HepG2 (cell line): Measurements from ENCODE around the gene ZNRD2. TPM values are rescaled to one million over a fixed set of nuclear protein-coding genes. Genes with fewer than 3 reads are reported as not detected.
A peak's percentile ranks its signal among the peaks of the same experiment; 100 is the strongest.

Experiments
- ARNTL ChIP-seq: sonication (generic); formaldehyde crosslinking; IDR thresholded peaks from 2 replicates; pipeline ENCODE4 v1.4.0; 2020; ENCODE audit warnings: mild to moderate bottlenecking, missing genetic modification reagents
- BATF2 ChIP-seq: sonication (generic); formaldehyde crosslinking; IDR thresholded peaks from 2 replicates; pipeline ENCODE4 v1.8.0; 2022; ENCODE audit warnings: mild to moderate bottlenecking, missing genetic modification reagents, moderate library complexity
- CREBL2 ChIP-seq: sonication (generic); formaldehyde crosslinking; IDR thresholded peaks from 2 replicates; pipeline ENCODE4 v1.8.1; 2023; ENCODE audit warnings: missing genetic modification reagents, mild to moderate bottlenecking, borderline replicate concordance
- EP300 ChIP-seq, 3 experiments: sonication (generic) in 1 of 3; formaldehyde crosslinking in 1 of 3; IDR thresholded peaks; 2 replicates each; pipeline versions ENCODE4 v1.5.1 to v1.6.1; 2011 to 2020; ENCODE audit warnings: low read depth in 2 of 3, low read length in 2 of 3, borderline replicate concordance in 1 of 3, improper control_type of control experiment in 1 of 3, mild to moderate bottlenecking in 1 of 3, missing genetic modification reagents in 1 of 3, moderate library complexity in 1 of 3
- HDAC1 ChIP-seq: sonication (generic); formaldehyde crosslinking; IDR thresholded peaks from 2 replicates; pipeline ENCODE4 v1.5.1; 2020; ENCODE audit warnings: mild to moderate bottlenecking, missing genetic modification reagents
- HMGXB4 ChIP-seq, 2 experiments: sonication (generic) in 1 of 2; formaldehyde crosslinking in 1 of 2; IDR thresholded peaks; 2 replicates each; pipeline versions ENCODE4 v1.4.0 to v1.6.1; 2018 to 2020; ENCODE audit warnings: missing genetic modification reagents in 2 of 2, borderline replicate concordance in 1 of 2, low read depth in 1 of 2, mild to moderate bottlenecking in 1 of 2, missing biosample characterization in 1 of 2
- IKZF5 ChIP-seq: IDR thresholded peaks from 2 replicates; pipeline ENCODE4 v1.6.1; 2018; ENCODE audit warnings: missing genetic modification reagents, mild to moderate bottlenecking, missing compliant biosample characterization
- NCOA5 ChIP-seq: sonication (generic); formaldehyde crosslinking; IDR thresholded peaks from 2 replicates; pipeline ENCODE4 v1.4.0; 2020; ENCODE audit warnings: missing genetic modification reagents
- RARA ChIP-seq: IDR thresholded peaks from 2 replicates; pipeline ENCODE4 v1.6.1; 2016; ENCODE audit warnings: missing genetic modification reagents, missing compliant biosample characterization
- SRSF1 ChIP-seq: fragments of 200-400 bp; formaldehyde crosslinking; optimal IDR thresholded peaks from 2 replicates; pipeline ENCODE3; 2017; ENCODE audit warnings: mild to moderate bottlenecking, low read depth, low read length, moderate library complexity
- ZBTB39 ChIP-seq: sonication (generic); formaldehyde crosslinking; IDR thresholded peaks from 2 replicates; pipeline ENCODE4 v1.5.0; 2020; ENCODE audit warnings: missing genetic modification reagents
- ZNF430 ChIP-seq: sonication (generic); formaldehyde crosslinking; IDR thresholded peaks from 2 replicates; pipeline ENCODE4 v1.9.0; 2021; ENCODE audit warnings: mild to moderate bottlenecking, missing genetic modification reagents
- ZNF484 ChIP-seq: sonication (generic); formaldehyde crosslinking; IDR thresholded peaks from 2 replicates; pipeline ENCODE4 v1.5.1; 2020; ENCODE audit warnings: mild to moderate bottlenecking, low read depth, missing genetic modification reagents, borderline replicate concordance
- polyA plus RNA-seq, 8 experiments: library from polyadenylated mRNA; depleted of rRNA in 3 of 8; stranded (reverse) in 7 of 8; unstranded in 1 of 8; fragments of >200 nt; fragmentation: Illumina TruSeq in 4 of 8; extraction: Trizol in 4 of 8; gene quantifications; 2 replicates each; pipeline versions ENCODE4 v1.2.1 to v1.2.3, GENCODE V29; 2011 to 2016; ENCODE audit warnings: low read depth in 4 of 8, missing spikeins in 1 of 8, mixed read lengths in 1 of 8; ENCODE audit not compliant: insufficient read depth in 1 of 8
- total RNA-seq, 5 experiments: library from RNA; depleted of rRNA; stranded (reverse); fragments of >200 nt; fragmentation: Illumina TruSeq; extraction: Trizol; gene quantifications; 2 replicates each; pipeline ENCODE4 v1.2.3, GENCODE V29; 2016; ENCODE audit warnings: low read depth in 1 of 5
- TF ChIP-seq, protein P1 (sequence below): sonication (generic); formaldehyde crosslinking; IDR thresholded peaks from 2 replicates; pipeline ENCODE4 v1.9.0; 2021; ENCODE audit warnings: mild to moderate bottlenecking, missing genetic modification reagents

The ZNRD2 gene
- total and polyA plus RNA-seq, 2 of the 13 experiments (the other 11 are each of a cell fraction or from before 2014, with no cell fraction given): 29.2 to 34.0 TPM

GRCh38 chr11:65551572-65552387, 18.5 kb upstream of the ZNRD2 start (continued):
- TF ChIP-seq, protein P1, sequence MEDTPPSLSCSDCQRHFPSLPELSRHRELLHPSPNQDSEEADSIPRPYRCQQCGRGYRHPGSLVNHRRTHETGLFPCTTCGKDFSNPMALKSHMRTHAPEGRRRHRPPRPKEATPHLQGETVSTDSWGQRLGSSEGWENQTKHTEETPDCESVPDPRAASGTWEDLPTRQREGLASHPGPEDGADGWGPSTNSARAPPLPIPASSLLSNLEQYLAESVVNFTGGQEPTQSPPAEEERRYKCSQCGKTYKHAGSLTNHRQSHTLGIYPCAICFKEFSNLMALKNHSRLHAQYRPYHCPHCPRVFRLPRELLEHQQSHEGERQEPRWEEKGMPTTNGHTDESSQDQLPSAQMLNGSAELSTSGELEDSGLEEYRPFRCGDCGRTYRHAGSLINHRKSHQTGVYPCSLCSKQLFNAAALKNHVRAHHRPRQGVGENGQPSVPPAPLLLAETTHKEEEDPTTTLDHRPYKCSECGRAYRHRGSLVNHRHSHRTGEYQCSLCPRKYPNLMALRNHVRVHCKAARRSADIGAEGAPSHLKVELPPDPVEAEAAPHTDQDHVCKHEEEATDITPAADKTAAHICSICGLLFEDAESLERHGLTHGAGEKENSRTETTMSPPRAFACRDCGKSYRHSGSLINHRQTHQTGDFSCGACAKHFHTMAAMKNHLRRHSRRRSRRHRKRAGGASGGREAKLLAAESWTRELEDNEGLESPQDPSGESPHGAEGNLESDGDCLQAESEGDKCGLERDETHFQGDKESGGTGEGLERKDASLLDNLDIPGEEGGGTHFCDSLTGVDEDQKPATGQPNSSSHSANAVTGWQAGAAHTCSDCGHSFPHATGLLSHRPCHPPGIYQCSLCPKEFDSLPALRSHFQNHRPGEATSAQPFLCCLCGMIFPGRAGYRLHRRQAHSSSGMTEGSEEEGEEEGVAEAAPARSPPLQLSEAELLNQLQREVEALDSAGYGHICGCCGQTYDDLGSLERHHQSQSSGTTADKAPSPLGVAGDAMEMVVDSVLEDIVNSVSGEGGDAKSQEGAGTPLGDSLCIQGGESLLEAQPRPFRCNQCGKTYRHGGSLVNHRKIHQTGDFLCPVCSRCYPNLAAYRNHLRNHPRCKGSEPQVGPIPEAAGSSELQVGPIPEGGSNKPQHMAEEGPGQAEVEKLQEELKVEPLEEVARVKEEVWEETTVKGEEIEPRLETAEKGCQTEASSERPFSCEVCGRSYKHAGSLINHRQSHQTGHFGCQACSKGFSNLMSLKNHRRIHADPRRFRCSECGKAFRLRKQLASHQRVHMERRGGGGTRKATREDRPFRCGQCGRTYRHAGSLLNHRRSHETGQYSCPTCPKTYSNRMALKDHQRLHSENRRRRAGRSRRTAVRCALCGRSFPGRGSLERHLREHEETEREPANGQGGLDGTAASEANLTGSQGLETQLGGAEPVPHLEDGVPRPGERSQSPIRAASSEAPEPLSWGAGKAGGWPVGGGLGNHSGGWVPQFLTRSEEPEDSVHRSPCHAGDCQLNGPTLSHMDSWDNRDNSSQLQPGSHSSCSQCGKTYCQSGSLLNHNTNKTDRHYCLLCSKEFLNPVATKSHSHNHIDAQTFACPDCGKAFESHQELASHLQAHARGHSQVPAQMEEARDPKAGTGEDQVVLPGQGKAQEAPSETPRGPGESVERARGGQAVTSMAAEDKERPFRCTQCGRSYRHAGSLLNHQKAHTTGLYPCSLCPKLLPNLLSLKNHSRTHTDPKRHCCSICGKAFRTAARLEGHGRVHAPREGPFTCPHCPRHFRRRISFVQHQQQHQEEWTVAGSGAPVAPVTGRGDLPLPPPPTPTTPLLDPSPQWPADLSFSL (CRISPR knock-in tag): 0 out of 2 replicates have a peak, but pooled peaks have one; percentile 18
- TF ChIP-seq ZNF430 (CRISPR knock-in tag) (no peak), EP300 (IDR thresholded peaks at IDR 0.05; ENCODE audit: low read depth in 2 of 2, low read length in 2 of 2) (peak in 1 of 2 experiments; percentile 34; a peak in 2 of 4 replicates), EP300 (CRISPR knock-in tag; IDR thresholded peaks at IDR 0.05; ENCODE audit: borderline replicate concordance) (no peak), ZNF484 (CRISPR knock-in tag) (no peak), RARA (CRISPR knock-in tag) (peak; percentile 92), NCOA5 (CRISPR knock-in tag) (no peak), HDAC1 (CRISPR knock-in tag) (peak; percentile 78), ARNTL (no peak), HMGXB4 (CRISPR knock-in tag; IDR thresholded peaks at IDR 0.05; ENCODE audit: borderline replicate concordance in 1 of 2, low read depth in 1 of 2) (0 out of 4 replicates have a peak, but pooled peaks have one; percentile 34 to 42), CREBL2 (no peak), IKZF5 (CRISPR knock-in tag) (peak; percentile 42; the same call in 1 of the 2 replicates), SRSF1 (no peak), BATF2 (CRISPR knock-in tag) (no peak), ZBTB39 (0 out of 2 replicates have a peak, but pooled peaks have one; percentile 13)
